Caco-2 (cell line): ENCODE measurements around the gene PDCD5. TPM values are rescaled to one million over a fixed set of nuclear protein-coding genes. Genes with fewer than 3 reads are reported as not detected.

Experiments
- BruUV-seq: library from RNA; stranded (reverse); fragments of 400-500 nt; replicated peaks from 2 replicates; lab custom pipeline; 2021; lab: Mats Ljungman, UMichigan
- CTCF ChIA-PET: fragments of 300-600 bp; sonication (Branson Sonifier 250); formaldehyde crosslinking; loops from one replicate; lab custom pipeline; 2022; ENCODE audit warnings: antibody characterized with exemption; lab: Charles Lee
- POLR2A ChIA-PET: fragments of 300-600 bp; sonication (Branson Sonifier 250); formaldehyde crosslinking; loops from one replicate; lab custom pipeline; 2022; ENCODE audit warnings: antibody characterized with exemption; lab: Charles Lee
- DNase-seq, 2 experiments: peaks; one replicate each; pipeline versions ENCODE4 v3.0.0 to v3.0.0-alpha.2; 2020 to 2022
- H3K27me3 ChIP-seq: replicated peaks from 2 replicates; pipeline ENCODE4 v1.6.0; 2011; ENCODE audit warnings: low read length; ENCODE audit not compliant: control insufficient read depth, insufficient read depth
- H3K36me3 ChIP-seq: 2 replicates; pipeline ENCODE4 v1.5.1; 2011; ENCODE audit warnings: low read length; ENCODE audit not compliant: control insufficient read depth, insufficient read depth
- H3K4me1 ChIP-seq: fragments of 250-450 bp; sonication (Bioruptor Pico); 2 replicates; pipeline ENCODE4 v1.5.1; 2020; ENCODE audit warnings: mild to moderate bottlenecking
- H3K4me3 ChIP-seq: 2 replicates; pipeline ENCODE4 v1.5.1; 2011; ENCODE audit warnings: low read depth, mild to moderate bottlenecking, control low read depth, low read length
- H3K9me3 ChIP-seq: fragments of 250-450 bp; sonication (Bioruptor Pico); 2 replicates; pipeline ENCODE4 v1.5.1; 2020; ENCODE audit warnings: mild to moderate bottlenecking, moderate library complexity
- H3K27ac Mint-ChIP-seq: one replicate; pipeline ENCODE4 v1.8.0; 2022; ENCODE audit warnings: mixed read lengths; ENCODE audit not compliant: unreplicated experiment
- H3K27me3 Mint-ChIP-seq: one replicate; pipeline ENCODE4 v1.8.0; 2022; ENCODE audit warnings: mixed read lengths; ENCODE audit not compliant: insufficient read depth, unreplicated experiment
- H3K36me3 Mint-ChIP-seq: one replicate; pipeline ENCODE4 v1.8.0; 2022; ENCODE audit warnings: mild to moderate bottlenecking, mixed read lengths; ENCODE audit not compliant: insufficient read depth, unreplicated experiment
- H3K4me1 Mint-ChIP-seq: one replicate; pipeline ENCODE4 v1.8.0; 2022; ENCODE audit warnings: low read depth, mixed read lengths; ENCODE audit not compliant: unreplicated experiment
- H3K4me3 Mint-ChIP-seq: one replicate; pipeline ENCODE4 v1.8.0; 2022; ENCODE audit warnings: mild to moderate bottlenecking, moderate library complexity, mixed read lengths; ENCODE audit not compliant: unreplicated experiment
- H3K9me3 Mint-ChIP-seq: one replicate; pipeline ENCODE4 v1.8.0; 2022; ENCODE audit warnings: mixed read lengths; ENCODE audit not compliant: unreplicated experiment
- intact Hi-C: fragments of 100-400 bp; cut with micrococcal nuclease; formaldehyde crosslinking; loops from one replicate; pipeline ENCODE4 v1.10.0; 2022; ENCODE audit not compliant: unreplicated experiment
- total RNA-seq: library from RNA; stranded (reverse); gene quantifications from 2 replicates; pipeline ENCODE4 v1.2.3, GENCODE V29; 2022
- TF ChIP-seq, protein P1 (sequence below), 2 experiments: fragments of 200-600 bp in 1 of 2; IDR thresholded peaks; 1 replicate in 1 of 2; 2 replicates in 1 of 2; pipeline versions ENCODE4 v1.5.1 to v1.8.0; 2011 to 2022; ENCODE audit warnings: antibody characterized with exemption in 1 of 2, control low read depth in 1 of 2, inconsistent platforms in 1 of 2, low read depth in 1 of 2, low read length in 1 of 2, mild to moderate bottlenecking in 1 of 2, moderate library complexity in 1 of 2; ENCODE audit not compliant: insufficient read depth in 1 of 2, severe bottlenecking in 1 of 2, unreplicated experiment in 1 of 2

The PDCD5 gene
- total RNA-seq, 1 experiment from 2014 or later, result 219 TPM

DNA sequence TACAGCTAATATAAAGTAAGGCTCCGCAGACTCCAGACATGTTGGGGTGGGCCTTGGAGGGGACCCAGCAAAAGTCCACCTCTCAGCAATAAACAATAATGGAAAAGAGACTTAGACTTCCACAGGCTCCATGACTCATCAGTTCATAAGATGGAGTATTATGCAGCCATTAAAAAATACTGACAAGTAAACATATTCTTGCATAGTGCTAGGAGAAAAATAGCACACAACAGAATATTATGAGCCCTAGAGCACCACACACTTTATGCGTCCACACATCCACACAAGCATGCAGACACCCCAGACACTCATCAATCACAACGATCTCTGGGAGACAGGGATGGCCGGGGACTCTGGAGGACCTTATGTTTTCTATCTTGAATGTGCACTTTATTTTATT, 46.0 kb downstream of the PDCD5 start:
- Histone ChIP-seq H3K4me3 (no peak overlapping the region), H3K36me3 (no peaks in the 10 kb centered on the region; the same call in none of the 2 replicates), H3K9me3 (no peaks in the 10 kb centered on the region), H3K27me3 (no peaks in the 10 kb centered on the region), H3K4me1 (no peaks in the 10 kb centered on the region)
- H3K27me3 Mint-ChIP-seq, result no peaks in the 10 kb centered on the region
- H3K4me1 Mint-ChIP-seq, result no peaks in the 10 kb centered on the region
- DNase-seq, result no peak
- H3K9me3 Mint-ChIP-seq, result no peaks in the 10 kb centered on the region
- H3K36me3 Mint-ChIP-seq, result peaks cover 79% of the 10 kb centered on the region
- no peak overlapping the region for H3K4me3 Mint-ChIP-seq
- TF ChIP-seq, protein P1, sequence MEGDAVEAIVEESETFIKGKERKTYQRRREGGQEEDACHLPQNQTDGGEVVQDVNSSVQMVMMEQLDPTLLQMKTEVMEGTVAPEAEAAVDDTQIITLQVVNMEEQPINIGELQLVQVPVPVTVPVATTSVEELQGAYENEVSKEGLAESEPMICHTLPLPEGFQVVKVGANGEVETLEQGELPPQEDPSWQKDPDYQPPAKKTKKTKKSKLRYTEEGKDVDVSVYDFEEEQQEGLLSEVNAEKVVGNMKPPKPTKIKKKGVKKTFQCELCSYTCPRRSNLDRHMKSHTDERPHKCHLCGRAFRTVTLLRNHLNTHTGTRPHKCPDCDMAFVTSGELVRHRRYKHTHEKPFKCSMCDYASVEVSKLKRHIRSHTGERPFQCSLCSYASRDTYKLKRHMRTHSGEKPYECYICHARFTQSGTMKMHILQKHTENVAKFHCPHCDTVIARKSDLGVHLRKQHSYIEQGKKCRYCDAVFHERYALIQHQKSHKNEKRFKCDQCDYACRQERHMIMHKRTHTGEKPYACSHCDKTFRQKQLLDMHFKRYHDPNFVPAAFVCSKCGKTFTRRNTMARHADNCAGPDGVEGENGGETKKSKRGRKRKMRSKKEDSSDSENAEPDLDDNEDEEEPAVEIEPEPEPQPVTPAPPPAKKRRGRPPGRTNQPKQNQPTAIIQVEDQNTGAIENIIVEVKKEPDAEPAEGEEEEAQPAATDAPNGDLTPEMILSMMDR (IDR thresholded peaks at IDR 0.05; ENCODE audit: insufficient read depth in 1 of 2, low read depth in 1 of 2, low read length in 1 of 2, severe bottlenecking in 1 of 2, unreplicated experiment in 1 of 2), result no peak
- no peak overlapping the region for H3K27ac Mint-ChIP-seq
- ChIA-PET CTCF (no interaction called here), POLR2A (no interaction called here)
- intact Hi-C loops, result no loop called here
- no TSS peak for BruUV-seq

DNA sequence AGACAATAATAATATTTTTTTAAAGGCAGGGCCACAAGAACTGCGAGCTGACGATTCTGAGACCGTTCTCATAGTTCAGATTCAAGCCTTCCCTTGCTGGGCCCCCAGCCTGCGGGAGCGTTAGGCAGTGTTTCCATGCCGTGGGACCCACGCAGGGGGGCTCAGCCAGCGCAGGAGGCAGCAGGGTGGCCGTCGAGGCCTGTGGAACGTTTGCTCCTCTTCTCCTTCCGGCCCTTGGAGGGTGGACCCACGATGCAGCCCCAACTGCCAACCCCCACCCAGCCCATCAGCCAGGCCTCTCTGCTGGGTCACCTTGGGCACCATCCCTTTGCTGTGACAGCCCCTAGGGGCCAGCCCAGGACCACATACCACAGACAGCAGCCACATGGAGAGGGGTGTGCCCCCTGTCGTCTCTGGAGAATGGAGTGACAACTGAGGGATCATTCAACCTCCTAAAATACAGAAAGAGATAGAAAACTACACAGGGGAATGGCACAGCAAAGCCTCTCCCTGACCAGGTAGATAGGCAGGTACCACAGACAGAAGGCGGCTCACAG, 46.8 kb downstream of the PDCD5 start:
- no peaks in the 10 kb centered on the region for H3K9me3 Mint-ChIP-seq
- TF ChIP-seq, protein P1 (IDR thresholded peaks at IDR 0.05; ENCODE audit: insufficient read depth in 1 of 2, low read depth in 1 of 2, low read length in 1 of 2, severe bottlenecking in 1 of 2, unreplicated experiment in 1 of 2), result no peak
- intact Hi-C loops, result no loop called here

DNA sequence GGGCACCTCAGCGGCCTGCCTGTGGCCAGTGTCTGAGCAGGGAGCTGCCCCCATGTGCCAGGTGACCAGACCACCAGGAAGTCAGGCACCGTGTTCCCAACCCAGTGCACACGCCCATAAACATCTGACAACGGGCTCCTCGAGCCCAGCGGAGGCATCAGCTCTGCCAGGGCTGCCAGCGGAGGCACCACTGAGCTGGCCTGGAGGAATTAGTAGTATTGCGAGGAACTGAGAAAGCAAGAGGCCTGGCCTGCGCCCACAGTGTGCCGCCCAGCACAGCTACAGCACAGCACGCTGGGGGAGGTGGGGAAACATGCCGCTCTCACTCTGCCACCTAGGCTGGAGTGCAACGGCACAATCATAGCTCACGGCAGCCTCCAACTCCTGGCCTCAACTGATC, 49.3 kb downstream of the PDCD5 start:
- CTCF ChIA-PET, result no interaction called here
- Histone ChIP-seq H3K4me3 (no peak overlapping the region), H3K4me1 (no peaks in the 10 kb centered on the region), H3K36me3 (no peaks in the 10 kb centered on the region; the same call in none of the 2 replicates), H3K9me3 (no peaks in the 10 kb centered on the region), H3K27me3 (no peaks in the 10 kb centered on the region)
- Mint-ChIP-seq H3K4me1 (no peaks in the 10 kb centered on the region), H3K4me3 (no peak overlapping the region), H3K27ac (no peak overlapping the region), H3K27me3 (no peaks in the 10 kb centered on the region), H3K9me3 (no peaks in the 10 kb centered on the region), H3K36me3 (peaks cover 60% of the 10 kb centered on the region)
- POLR2A ChIA-PET, result no interaction called here
- BruUV-seq, result no TSS peak
- no peak for DNase-seq
- intact Hi-C loops, result no loop called here
- TF ChIP-seq, protein P1 (IDR thresholded peaks at IDR 0.05; ENCODE audit: insufficient read depth in 1 of 2, low read depth in 1 of 2, low read length in 1 of 2, severe bottlenecking in 1 of 2, unreplicated experiment in 1 of 2), result no peak

More for the DNA sequence above, 46.8 kb downstream of the PDCD5 start:
- H3K27me3 ChIP-seq, result no peaks in the 10 kb centered on the region
- no peaks in the 10 kb centered on the region for H3K4me1 ChIP-seq
- H3K36me3 ChIP-seq, result no peaks in the 10 kb centered on the region; the same call in none of the 2 replicates
- H3K4me3 Mint-ChIP-seq, result no peak overlapping the region
- ChIA-PET POLR2A (no interaction called here), CTCF (no interaction called here)
- H3K4me3 ChIP-seq, result no peak overlapping the region
- H3K27ac Mint-ChIP-seq, result no peak overlapping the region
- H3K4me1 Mint-ChIP-seq, result no peaks in the 10 kb centered on the region
- H3K27me3 Mint-ChIP-seq, result no peaks in the 10 kb centered on the region
- BruUV-seq, result no TSS peak
- DNase-seq, result no peak
- no peaks in the 10 kb centered on the region for H3K9me3 ChIP-seq
- peaks cover 76% of the 10 kb centered on the region for H3K36me3 Mint-ChIP-seq
